Right lobe of liver (tissue), 4 donors: ENCODE data around the gene PCGF2.

Source experiments
- POLR2A ChIP-seq: fragments of 450-650 bp; IDR thresholded peaks from one replicate; pipeline ENCODE4 v1.6.1; 2017; ENCODE audit warnings: antibody characterized with exemption, mild to moderate bottlenecking
- TF ChIP-seq, protein P1 (sequence below), 4 donors: fragments of 200-600 bp in 3 of 4; fragments of 450-650 bp in 1 of 4; IDR thresholded peaks; one replicate each; pipeline versions ENCODE4 v1.5.1 to v1.8.0; 2016 to 2022; ENCODE audit warnings: antibody characterized with exemption in 4 of 4, mild to moderate bottlenecking in 2 of 4
- donor health status: DM: no; HTN: no; CAD: no.
- donor health status: DM: no; HTN: no; CAD: no.
- donor health status: DM: no; HTN: yes; CAD: no.

DNA sequence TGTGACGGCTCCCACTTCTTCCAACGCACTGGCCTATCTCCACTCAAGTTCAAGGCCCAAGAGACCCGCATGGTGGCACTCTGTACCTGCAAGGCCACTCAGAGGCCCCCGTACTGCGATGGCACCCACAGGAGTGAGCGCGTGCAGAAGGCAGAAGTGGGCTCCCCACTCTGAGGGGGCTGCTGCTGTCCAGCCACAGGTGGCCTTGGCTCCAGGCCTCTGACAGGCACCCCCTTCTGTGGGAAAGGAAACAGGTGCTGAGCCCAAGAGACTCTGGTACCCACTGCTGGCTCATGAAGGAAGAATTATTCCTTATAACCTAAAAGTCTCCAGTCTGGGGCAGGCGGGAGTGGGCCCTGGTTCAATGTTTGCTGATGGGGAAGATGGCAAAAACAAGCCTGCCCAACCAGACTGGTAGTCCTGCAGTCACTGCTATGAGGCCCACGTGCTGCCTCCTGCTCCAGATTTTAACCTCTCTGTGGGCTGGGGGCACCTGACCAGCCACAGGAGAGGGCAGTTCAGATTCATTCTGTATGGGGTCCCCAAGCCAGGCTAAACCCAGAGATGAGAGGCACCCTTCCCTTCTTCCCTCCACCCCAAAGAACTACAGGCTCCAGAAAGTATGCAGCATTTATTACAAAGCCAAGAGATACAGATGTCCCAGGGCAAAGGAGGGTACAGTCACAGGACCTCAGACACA lies 14.7 kb downstream of the PCGF2 start:
- TF ChIP-seq, protein P1, sequence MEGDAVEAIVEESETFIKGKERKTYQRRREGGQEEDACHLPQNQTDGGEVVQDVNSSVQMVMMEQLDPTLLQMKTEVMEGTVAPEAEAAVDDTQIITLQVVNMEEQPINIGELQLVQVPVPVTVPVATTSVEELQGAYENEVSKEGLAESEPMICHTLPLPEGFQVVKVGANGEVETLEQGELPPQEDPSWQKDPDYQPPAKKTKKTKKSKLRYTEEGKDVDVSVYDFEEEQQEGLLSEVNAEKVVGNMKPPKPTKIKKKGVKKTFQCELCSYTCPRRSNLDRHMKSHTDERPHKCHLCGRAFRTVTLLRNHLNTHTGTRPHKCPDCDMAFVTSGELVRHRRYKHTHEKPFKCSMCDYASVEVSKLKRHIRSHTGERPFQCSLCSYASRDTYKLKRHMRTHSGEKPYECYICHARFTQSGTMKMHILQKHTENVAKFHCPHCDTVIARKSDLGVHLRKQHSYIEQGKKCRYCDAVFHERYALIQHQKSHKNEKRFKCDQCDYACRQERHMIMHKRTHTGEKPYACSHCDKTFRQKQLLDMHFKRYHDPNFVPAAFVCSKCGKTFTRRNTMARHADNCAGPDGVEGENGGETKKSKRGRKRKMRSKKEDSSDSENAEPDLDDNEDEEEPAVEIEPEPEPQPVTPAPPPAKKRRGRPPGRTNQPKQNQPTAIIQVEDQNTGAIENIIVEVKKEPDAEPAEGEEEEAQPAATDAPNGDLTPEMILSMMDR (IDR thresholded peaks at IDR 0.05) = no peak
- TF ChIP-seq POLR2A = no peak
